Measurements from ENCODE around the gene GDI1.

GDI1 gene

DNA sequence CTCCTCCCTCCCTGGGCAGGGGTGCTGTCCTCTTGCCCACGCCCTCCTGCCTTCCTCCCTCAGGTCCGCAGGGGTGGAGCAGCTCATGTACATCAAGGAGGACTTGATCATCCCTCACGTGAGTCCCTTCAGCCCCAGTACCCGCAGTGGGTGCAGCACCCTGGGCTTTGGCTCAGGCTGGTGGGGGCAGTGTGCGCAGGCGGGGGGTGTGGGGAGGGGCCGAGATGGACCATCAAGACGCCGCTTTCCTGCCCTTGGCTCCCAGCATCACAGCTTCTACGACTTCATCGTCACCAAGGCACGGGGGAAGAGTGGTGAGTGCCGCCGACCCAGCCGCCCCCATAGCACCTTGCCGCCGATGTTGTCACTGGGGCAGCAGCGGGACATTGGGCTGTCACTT is 12.7 kb downstream of the GDI1 start:
- DNase-seq (ENCODE audit: low spot score in 2 of 2), result no peak
- in situ Hi-C loops (cut with MboI; ENCODE audit: low sequenced_read_pairs), result no loop called here
- peaks cover 56% of the 10 kb centered on the region for H3K36me3 ChIP-seq (replicated peaks)
- H3K4me1 ChIP-seq, result peaks cover 5% of the 10 kb centered on the region
- H3K27me3 ChIP-seq (ENCODE audit: low read depth), result no peaks in the 10 kb centered on the region
- no peak overlapping the region for H3K4me3 ChIP-seq
- no peaks in the 10 kb centered on the region for H3K9me3 ChIP-seq

DNA sequence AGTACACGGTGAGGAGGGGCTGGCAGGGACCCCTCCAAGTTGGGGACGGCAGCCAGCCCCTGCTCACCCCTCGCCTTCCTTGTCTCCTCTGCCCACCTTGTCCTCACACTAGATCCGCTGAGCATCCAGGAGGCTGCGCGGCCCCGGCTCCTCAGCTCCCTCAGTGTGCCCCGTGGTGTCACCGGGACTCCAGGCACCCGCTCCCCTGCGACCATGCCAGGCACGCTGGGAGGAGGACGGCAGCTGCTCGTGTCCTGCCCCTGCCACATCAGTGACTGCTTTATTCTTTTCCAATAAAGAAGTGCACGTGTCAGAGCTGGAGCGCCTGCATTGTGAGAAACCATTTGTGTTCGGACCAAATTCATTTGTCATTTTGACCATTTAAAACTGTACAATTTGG is 13.4 kb downstream of the GDI1 start:
- Histone ChIP-seq H3K9me3 (no peaks in the 10 kb centered on the region), H3K36me3 (replicated peaks) (peaks cover 56% of the 10 kb centered on the region), H3K4me1 (no peaks in the 10 kb centered on the region), H3K4me3 (no peak overlapping the region), H3K27me3 (ENCODE audit: low read depth) (no peaks in the 10 kb centered on the region)
- DNase-seq (ENCODE audit: low spot score in 2 of 2), result no peak
- in situ Hi-C loops (cut with MboI; ENCODE audit: low sequenced_read_pairs), result no loop called here

DNA sequence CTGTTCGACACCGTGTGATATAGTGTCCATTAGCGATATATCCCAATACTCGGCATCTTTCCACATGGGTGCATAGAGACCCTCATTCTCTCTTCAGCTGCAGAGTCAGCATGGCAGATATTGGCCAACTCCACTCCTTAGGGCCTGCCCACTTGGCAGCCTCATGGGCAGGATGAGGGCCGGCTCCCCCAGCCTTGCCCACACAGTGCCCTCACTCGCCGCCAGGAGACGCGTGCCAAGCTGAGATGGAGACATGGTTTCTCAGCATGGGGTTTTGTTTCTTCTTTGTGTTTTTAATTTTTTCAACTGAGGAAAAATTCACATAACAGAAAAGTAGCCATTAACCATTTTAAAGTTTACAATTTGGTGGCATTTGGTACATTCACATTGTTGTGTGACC is 15.9 kb downstream of the GDI1 start:
- peaks cover 4% of the 10 kb centered on the region; the same call in 1 of the 2 replicates for H3K4me1 ChIP-seq
- H3K27me3 ChIP-seq (ENCODE audit: low read depth), result no peaks in the 10 kb centered on the region
- peaks cover 31% of the 10 kb centered on the region for H3K36me3 ChIP-seq (replicated peaks)
- no peak for DNase-seq (ENCODE audit: low spot score in 2 of 2)
- H3K9me3 ChIP-seq, result no peaks in the 10 kb centered on the region
- in situ Hi-C loops (cut with MboI; ENCODE audit: low sequenced_read_pairs), result no loop called here
- no peak overlapping the region for H3K4me3 ChIP-seq

DNA sequence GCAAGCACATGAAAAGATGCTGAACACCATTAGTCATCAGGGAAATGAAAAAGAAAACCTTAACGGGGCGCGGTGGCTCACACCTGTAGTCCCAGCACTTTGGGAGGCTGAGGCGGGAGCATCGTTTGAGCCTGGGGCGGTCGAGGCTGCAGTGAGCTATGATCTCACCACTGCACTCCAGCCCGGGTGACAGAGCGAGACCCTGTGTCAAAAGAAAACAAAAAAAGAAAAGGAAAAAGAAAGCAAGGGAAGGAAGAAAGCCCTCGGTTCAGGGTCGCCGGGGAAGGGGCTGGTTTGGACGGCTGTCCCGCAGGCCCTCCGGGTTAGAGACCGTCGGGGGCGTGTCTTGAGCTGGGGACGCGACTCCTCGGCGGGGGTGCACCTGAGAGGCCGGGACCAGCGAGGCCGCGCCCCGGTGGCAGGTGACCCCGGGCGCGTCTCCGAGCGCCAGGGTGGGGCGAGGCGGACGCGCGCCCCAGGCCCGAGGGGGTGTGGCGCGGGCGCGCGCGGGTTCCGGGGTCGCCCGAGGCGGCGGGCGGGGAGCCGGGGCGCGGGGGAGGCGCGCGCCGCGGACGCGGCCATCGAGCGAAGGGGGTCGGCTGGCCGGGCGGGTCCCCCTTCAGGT is 20.6 kb downstream of the GDI1 start:
- H3K9me3 ChIP-seq, result no peaks in the 10 kb centered on the region
- in situ Hi-C loops (cut with MboI; ENCODE audit: low sequenced_read_pairs), result no loop called here
- H3K4me1 ChIP-seq, result peaks cover 10% of the 10 kb centered on the region
- H3K27me3 ChIP-seq (ENCODE audit: low read depth), result no peaks in the 10 kb centered on the region
- peak; percentile 34 to 79 for DNase-seq (ENCODE audit: low spot score in 2 of 2)
- H3K36me3 ChIP-seq (replicated peaks), result peaks cover 24% of the 10 kb centered on the region
- peak overlapping the region; percentile 43 for H3K4me3 ChIP-seq

DNA sequence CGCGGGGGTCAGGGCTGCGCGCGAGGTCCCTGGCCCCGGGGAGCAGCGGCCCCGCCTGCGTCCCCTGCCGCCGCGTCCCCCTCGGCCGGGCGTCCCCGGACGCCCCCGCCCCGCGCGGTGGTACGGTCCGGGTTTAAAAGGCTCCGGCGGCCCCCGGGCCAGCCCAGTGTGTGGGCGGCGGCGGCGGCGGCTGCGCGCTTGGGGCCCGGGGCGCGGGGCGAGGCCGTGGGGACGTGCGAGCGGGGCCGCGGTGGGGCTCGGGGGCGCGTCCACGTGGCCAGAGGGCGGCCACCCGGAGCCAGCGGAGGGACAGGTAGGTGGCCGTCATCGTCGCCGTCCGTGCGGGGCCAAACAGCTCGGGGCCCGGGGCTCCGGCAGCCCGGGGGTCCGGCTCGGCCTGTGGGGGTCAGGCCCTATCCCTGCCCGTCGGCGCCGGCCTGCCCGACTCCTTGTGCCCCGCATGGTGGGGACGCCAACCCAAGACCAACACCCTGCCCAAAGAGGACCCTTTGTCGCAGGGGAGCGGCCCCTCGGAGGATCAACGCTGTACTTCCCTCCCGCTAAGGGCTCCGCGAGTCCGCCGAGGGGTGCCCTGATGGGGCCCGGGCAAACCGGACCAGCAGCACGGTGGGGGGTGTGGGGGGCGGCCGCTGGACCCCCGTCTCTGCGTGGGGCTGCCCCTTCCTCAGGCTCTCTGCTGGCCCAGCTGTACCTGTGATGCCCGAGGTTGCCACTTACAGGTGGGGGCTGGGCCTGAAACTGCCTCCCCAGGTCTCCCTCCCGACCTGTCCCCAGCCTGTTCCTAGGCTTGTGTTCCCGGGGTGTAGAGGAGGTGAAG is 21.4 kb downstream of the GDI1 start, which contains the start of gene PLXNA3:
Gene PLXNA3, plus strand, starts transcription at position 166 of the 838 bp plus-strand sequence. CDS start 1,903 bp downstream, outside the sequence.
- no peaks in the 10 kb centered on the region for H3K9me3 ChIP-seq
- peaks cover 30% of the 10 kb centered on the region for H3K36me3 ChIP-seq (replicated peaks)
- H3K4me3 ChIP-seq, result peak within 1 kb of the TSS; percentile 83
- in situ Hi-C loops (cut with MboI; ENCODE audit: low sequenced_read_pairs), result no loop called here
- H3K27me3 ChIP-seq (ENCODE audit: low read depth), result no peaks in the 10 kb centered on the region
- DNase-seq (ENCODE audit: low spot score in 2 of 2), result peak; percentile 30 to 82
- peaks cover 10% of the 10 kb centered on the region for H3K4me1 ChIP-seq

DNA sequence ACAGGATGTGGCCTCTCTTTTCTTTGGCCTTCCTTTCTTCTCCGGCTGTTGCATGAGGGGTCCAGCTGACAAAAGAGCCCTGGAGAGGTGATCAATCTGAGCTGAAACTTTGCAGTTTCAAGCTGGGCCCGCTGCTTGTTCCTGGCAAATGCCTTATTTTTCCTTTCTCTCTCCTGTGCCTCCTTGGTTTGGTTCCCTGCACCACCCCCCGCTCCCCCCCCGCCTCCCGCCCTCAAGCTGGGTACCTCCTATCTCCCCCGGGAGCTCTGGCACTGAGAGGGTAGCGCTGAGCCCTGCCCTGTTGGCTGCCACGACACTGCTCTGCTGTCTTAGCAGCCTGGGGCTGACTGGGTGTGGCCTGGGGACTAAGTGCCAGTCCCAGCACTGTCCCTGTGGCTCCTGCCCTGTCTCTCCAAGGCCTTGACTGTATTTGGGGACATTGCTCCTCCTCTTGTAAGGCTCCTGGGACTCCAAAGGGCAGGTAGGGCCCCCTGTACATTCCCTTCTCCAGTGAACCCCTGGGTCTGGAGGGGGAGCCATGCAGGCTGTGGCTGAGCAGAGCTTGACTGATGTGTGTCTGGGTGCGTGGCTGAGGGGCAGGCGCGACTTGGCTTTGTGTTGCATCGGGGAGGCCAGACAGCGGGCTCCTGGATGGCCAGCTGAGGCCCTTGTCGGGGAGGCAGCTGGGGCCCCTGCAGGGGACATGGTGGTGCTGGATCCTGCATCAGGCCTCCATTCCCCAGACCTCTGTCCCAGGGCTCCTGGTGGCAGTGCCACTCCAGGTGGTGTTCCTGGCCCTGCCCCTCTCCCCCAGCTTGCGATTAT is 22.2 kb downstream of the GDI1 start:
- Histone ChIP-seq H3K4me1 (peaks cover 10% of the 10 kb centered on the region), H3K36me3 (replicated peaks) (peaks cover 35% of the 10 kb centered on the region), H3K9me3 (no peaks in the 10 kb centered on the region), H3K27me3 (ENCODE audit: low read depth) (no peaks in the 10 kb centered on the region), H3K4me3 (peak overlapping the region; percentile 83)
- in situ Hi-C loops (cut with MboI; ENCODE audit: low sequenced_read_pairs), result no loop called here
- peak; percentile 35 to 72 for DNase-seq (ENCODE audit: low spot score in 2 of 2)

DNA sequence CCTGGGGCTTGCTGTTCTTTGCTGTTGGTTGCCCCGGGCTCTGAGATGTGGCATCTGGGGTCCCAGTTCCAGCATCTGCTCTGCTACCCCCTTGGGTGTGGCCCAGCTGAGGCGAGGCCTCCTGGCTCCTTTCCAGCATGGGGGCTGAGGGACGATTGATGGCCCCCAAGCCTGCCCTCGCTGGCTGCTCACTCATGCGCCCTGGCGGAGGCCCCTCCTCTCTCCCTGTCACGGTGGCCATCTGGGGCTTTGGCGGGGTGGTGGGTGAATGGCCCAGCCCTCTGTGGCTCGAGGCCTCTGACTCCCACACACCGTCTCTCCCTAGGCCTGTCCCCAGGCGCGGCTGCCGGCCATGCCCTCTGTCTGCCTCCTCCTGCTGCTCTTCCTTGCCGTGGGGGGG is 22.9 kb downstream of the GDI1 start:
- in situ Hi-C loops (cut with MboI; ENCODE audit: low sequenced_read_pairs), result no loop called here
- Histone ChIP-seq H3K36me3 (replicated peaks) (peaks cover 42% of the 10 kb centered on the region), H3K4me1 (peaks cover 10% of the 10 kb centered on the region), H3K27me3 (ENCODE audit: low read depth) (no peaks in the 10 kb centered on the region), H3K4me3 (peak overlapping the region; percentile 83), H3K9me3 (no peaks in the 10 kb centered on the region)
- peak in 1 of 2 experiments; percentile 63 for DNase-seq (ENCODE audit: low spot score in 2 of 2)

DNA sequence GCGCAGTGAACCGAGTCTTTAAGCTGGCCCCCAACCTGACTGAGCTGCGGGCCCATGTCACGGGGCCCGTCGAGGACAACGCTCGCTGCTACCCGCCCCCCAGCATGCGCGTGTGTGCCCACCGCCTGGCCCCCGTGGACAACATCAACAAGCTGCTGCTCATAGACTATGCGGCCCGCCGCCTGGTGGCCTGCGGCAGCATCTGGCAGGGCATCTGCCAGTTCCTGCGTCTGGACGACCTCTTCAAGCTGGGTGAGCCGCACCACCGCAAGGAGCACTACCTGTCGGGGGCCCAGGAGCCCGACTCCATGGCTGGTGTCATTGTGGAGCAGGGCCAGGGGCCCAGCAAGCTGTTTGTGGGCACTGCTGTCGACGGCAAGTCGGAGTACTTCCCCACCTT is 23.4 kb downstream of the GDI1 start:
- H3K9me3 ChIP-seq, result no peaks in the 10 kb centered on the region
- no peak overlapping the region for H3K4me3 ChIP-seq

DNA sequence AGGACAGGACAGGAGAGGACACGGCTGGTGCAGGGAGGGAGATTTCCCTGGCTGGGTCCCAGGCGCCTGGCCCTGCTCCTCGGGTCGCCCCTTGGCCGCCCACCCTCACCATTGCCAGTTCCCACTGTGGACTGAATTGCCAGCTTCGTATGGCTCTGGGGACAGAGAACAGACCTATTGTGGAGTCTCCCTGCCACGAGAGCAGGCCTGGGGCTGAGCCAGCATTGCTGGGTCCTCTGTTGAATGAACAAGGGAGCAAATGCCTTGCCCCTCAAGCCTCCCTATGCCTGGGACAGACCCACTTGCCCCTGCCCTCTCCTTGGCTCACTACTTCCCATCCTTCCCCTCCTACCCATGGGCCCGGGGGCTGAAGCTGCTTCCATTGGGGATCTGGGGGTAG is 25.4 kb downstream of the GDI1 start:
- in situ Hi-C loops (cut with MboI; ENCODE audit: low sequenced_read_pairs), result no loop called here
- H3K9me3 ChIP-seq, result no peaks in the 10 kb centered on the region
- no peak overlapping the region for H3K4me3 ChIP-seq
- peaks cover 8% of the 10 kb centered on the region for H3K4me1 ChIP-seq
- H3K27me3 ChIP-seq (ENCODE audit: low read depth), result no peaks in the 10 kb centered on the region
- peaks cover 65% of the 10 kb centered on the region for H3K36me3 ChIP-seq (replicated peaks)
- no peak for DNase-seq (ENCODE audit: low spot score in 2 of 2)

More for the DNA sequence above, 23.4 kb downstream of the GDI1 start:
- in situ Hi-C loops (cut with MboI; ENCODE audit: low sequenced_read_pairs), result no loop called here
- H3K4me1 ChIP-seq, result peaks cover 10% of the 10 kb centered on the region
- no peak for DNase-seq (ENCODE audit: low spot score in 2 of 2)
- H3K36me3 ChIP-seq (replicated peaks), result peaks cover 47% of the 10 kb centered on the region
- H3K27me3 ChIP-seq (ENCODE audit: low read depth), result no peaks in the 10 kb centered on the region

DNA sequence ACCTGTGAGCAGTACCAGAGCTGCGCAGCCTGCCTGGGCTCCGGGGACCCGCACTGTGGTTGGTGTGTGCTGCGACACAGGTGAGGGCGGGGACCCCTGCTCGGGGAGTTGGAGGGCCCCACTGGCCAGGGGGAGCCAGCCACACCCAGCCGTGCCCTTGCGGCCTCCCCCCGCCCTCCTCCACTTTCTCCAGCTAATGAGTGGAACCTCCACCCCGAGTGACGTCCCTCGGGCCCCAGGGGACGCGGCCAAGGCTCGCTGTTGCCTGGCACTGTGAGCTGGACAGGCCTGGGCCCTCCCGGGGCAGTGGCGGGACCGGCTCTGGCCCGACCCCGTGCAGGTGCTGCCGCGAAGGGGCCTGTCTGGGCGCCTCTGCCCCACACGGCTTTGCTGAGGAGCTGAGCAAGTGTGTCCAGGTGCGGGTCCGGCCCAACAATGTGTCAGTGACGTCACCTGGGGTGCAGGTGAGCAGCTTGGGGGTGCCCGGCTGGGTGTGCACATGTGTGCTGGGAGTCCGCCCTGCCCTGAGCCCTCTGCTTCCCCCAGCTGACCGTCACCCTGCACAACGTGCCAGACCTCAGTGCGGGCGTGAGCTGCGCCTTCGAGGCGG is 26.8 kb downstream of the GDI1 start:
- H3K36me3 ChIP-seq (replicated peaks), result peaks cover 79% of the 10 kb centered on the region
- DNase-seq (ENCODE audit: low spot score in 2 of 2), result no peak
- no peaks in the 10 kb centered on the region for H3K9me3 ChIP-seq
- H3K4me1 ChIP-seq, result peaks cover 6% of the 10 kb centered on the region
- H3K27me3 ChIP-seq (ENCODE audit: low read depth), result no peaks in the 10 kb centered on the region
- no peak overlapping the region for H3K4me3 ChIP-seq
- in situ Hi-C loops (cut with MboI; ENCODE audit: low sequenced_read_pairs), result no loop called here

DNA sequence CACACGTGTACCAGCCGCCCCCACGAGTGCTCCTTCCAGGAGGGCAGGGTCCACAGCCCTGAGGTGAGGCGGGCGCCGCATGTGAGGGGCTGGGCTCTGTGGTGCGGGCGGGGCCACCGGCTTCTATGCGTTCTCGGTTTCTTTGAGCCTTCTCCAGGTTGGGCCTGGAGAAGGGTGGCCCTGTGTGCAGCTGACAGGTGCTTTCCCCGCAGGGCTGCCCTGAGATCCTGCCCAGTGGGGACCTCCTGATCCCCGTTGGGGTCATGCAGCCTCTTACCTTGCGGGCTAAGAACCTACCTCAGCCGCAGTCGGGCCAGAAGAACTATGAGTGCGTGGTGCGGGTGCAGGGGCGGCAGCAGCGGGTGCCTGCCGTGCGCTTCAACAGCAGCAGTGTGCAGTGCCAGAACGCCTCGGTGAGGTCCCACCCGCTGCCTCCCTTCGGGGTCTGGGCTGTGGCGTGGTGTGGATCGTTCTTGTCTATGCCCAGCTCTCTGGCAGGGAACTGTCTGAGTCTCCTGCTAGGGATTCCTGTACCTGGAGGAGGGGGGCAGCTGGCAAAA is 27.9 kb downstream of the GDI1 start:
- in situ Hi-C loops (cut with MboI; ENCODE audit: low sequenced_read_pairs), result no loop called here
- no peaks in the 10 kb centered on the region for H3K9me3 ChIP-seq
- no peak overlapping the region for H3K4me3 ChIP-seq
- peaks cover 90% of the 10 kb centered on the region for H3K36me3 ChIP-seq (replicated peaks)
- DNase-seq (ENCODE audit: low spot score in 2 of 2), result no peak
- no peaks in the 10 kb centered on the region for H3K27me3 ChIP-seq (ENCODE audit: low read depth)
- H3K4me1 ChIP-seq, result peaks cover under 1% of the 10 kb centered on the region; the same call in 1 of the 2 replicates

DNA sequence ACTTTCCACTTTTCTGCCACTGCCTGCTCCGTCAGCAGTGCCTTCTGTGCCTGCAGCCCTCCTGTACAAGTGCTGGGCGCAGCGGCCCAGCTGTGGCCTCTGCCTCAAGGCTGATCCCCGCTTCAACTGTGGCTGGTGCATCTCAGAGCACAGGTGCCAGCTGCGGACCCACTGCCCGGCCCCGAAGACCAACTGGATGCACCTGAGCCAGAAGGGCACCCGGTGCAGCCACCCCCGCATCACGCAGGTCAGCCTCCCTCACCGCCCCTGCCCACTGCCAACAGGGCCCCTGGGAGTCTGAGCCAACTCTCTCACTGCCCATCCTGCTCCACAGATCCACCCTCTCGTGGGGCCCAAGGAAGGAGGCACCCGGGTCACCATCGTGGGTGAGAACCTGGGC is 28.6 kb downstream of the GDI1 start:
- no peak overlapping the region for H3K4me3 ChIP-seq
- no peaks in the 10 kb centered on the region for H3K27me3 ChIP-seq (ENCODE audit: low read depth)
- H3K36me3 ChIP-seq (replicated peaks), result peaks cover 93% of the 10 kb centered on the region
- in situ Hi-C loops (cut with MboI; ENCODE audit: low sequenced_read_pairs), result no loop called here
- H3K4me1 ChIP-seq, result no peaks in the 10 kb centered on the region
- H3K9me3 ChIP-seq, result no peaks in the 10 kb centered on the region
- no peak for DNase-seq (ENCODE audit: low spot score in 2 of 2)

DNA sequence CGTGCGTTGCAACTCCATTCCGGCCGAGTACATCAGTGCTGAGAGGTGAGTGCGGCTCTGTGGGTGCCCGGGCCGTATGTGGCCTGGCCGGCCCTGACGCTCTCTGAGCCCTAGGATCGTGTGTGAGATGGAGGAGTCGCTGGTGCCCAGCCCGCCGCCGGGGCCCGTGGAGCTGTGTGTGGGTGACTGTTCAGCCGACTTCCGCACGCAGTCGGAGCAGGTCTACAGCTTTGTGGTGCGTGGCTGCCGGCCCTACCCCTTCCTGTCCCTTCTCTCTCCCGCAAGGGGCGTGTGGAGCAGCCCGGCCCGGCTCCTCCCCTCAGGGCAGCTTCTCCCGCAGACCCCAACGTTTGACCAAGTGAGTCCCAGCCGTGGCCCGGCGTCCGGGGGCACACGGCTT is 29.1 kb downstream of the GDI1 start:
- in situ Hi-C loops (cut with MboI; ENCODE audit: low sequenced_read_pairs), result no loop called here
- Histone ChIP-seq H3K36me3 (replicated peaks) (peaks cover 93% of the 10 kb centered on the region), H3K27me3 (ENCODE audit: low read depth) (no peaks in the 10 kb centered on the region), H3K9me3 (no peaks in the 10 kb centered on the region), H3K4me1 (no peaks in the 10 kb centered on the region), H3K4me3 (no peak overlapping the region)
- DNase-seq (ENCODE audit: low spot score in 2 of 2), result no peak
